GM23338 (cell line): Measurements from ENCODE around the gene SCLY. TPM values are rescaled to one million over a fixed set of nuclear protein-coding genes. Genes with fewer than 3 reads are reported as not detected.

ENCODE experiments used
- ATAC-seq: fragments of 200-7000 bp; cut with Tn5 transposase; 3 replicates; pipeline ENCODE4 v1.9.1; 2020
- DNase-seq: peaks from one replicate; pipeline ENCODE4 v3.0.0-alpha.2; 2015; ENCODE audit warnings: low spot score
- H2AFZ ChIP-seq: fragments of 200-600 bp; sonication (generic); 2 replicates; pipeline ENCODE4 v1.8.0; 2016; ENCODE audit warnings: antibody characterized with exemption, mild to moderate bottlenecking, moderate library complexity
- H3F3A ChIP-seq: fragments of 200-600 bp; sonication (generic); replicated peaks from 2 replicates; pipeline ENCODE4 v1.8.0; 2017; ENCODE audit warnings: antibody characterized with exemption, mixed run types, low read depth
- H3K27ac ChIP-seq: fragments of 200-600 bp; sonication (generic); 2 replicates; pipeline ENCODE4 v1.6.1; 2016; ENCODE audit warnings: low read depth
- H3K27me3 ChIP-seq: fragments of 200-600 bp; sonication (generic); 2 replicates; pipeline ENCODE4 v1.8.0; 2016; ENCODE audit warnings: mild to moderate bottlenecking, mixed run types, moderate library complexity; ENCODE audit not compliant: insufficient read depth
- H3K36me3 ChIP-seq: fragments of 200-600 bp; sonication (generic); 2 replicates; pipeline ENCODE4 v1.8.0; 2016; ENCODE audit warnings: mild to moderate bottlenecking; ENCODE audit not compliant: insufficient read depth
- H3K4me1 ChIP-seq: fragments of 200-600 bp; sonication (generic); 2 replicates; pipeline ENCODE4 v1.8.0; 2016; ENCODE audit warnings: mild to moderate bottlenecking, moderate library complexity; ENCODE audit not compliant: insufficient read depth
- H3K4me2 ChIP-seq: fragments of 200-600 bp; sonication (generic); 2 replicates; pipeline ENCODE4 v1.7.1; 2017; ENCODE audit warnings: mixed run types
- H3K4me3 ChIP-seq: fragments of 200-600 bp; sonication (generic); 2 replicates; pipeline ENCODE4 v1.6.1; 2016; ENCODE audit warnings: mixed run types
- H3K79me2 ChIP-seq: fragments of 200-600 bp; sonication (generic); replicated peaks from 2 replicates; pipeline ENCODE4 v1.8.0; 2017; ENCODE audit warnings: mild to moderate bottlenecking; ENCODE audit not compliant: insufficient read depth
- H3K9me2 ChIP-seq: fragments of 200-600 bp; sonication (generic); 2 replicates; pipeline ENCODE4 v1.8.0; 2017; ENCODE audit not compliant: insufficient read depth
- H4K20me1 ChIP-seq: fragments of 200-600 bp; sonication (generic); replicated peaks from 2 replicates; pipeline ENCODE4 v1.8.0; 2017; ENCODE audit warnings: mild to moderate bottlenecking; ENCODE audit not compliant: insufficient read depth
- H3K27ac Mint-ChIP-seq: 2 replicates; pipeline ENCODE4 v1.8.0; 2020; ENCODE audit warnings: inconsistent platforms, mild to moderate bottlenecking, moderate library complexity, mixed read lengths
- H3K27me3 Mint-ChIP-seq: 3 replicates; pipeline ENCODE4 v1.8.0; 2022; ENCODE audit warnings: low read depth, mild to moderate bottlenecking, moderate library complexity, mixed read lengths, inconsistent platforms; ENCODE audit not compliant: insufficient read depth, poor library complexity
- H3K36me3 Mint-ChIP-seq: 3 replicates; pipeline ENCODE4 v1.8.0; 2021; ENCODE audit warnings: low read depth, mild to moderate bottlenecking, inconsistent platforms, moderate library complexity, mixed read lengths
- H3K4me1 Mint-ChIP-seq: 3 replicates; pipeline ENCODE4 v1.8.0; 2020; ENCODE audit warnings: mild to moderate bottlenecking, inconsistent platforms, mixed read lengths
- H3K4me3 Mint-ChIP-seq: 3 replicates; pipeline ENCODE4 v1.8.0; 2021; ENCODE audit warnings: moderate library complexity, mild to moderate bottlenecking, inconsistent platforms, mixed read lengths
- H3K9me3 Mint-ChIP-seq: 3 replicates; pipeline ENCODE4 v1.8.0; 2020; ENCODE audit warnings: moderate library complexity, mild to moderate bottlenecking, inconsistent platforms, mixed read lengths
- CREB1 ChIP-seq: fragments of 250-450 bp; sonication (Bioruptor Pico); IDR thresholded peaks from 2 replicates; pipeline ENCODE4 v1.5.0; 2020; ENCODE audit warnings: low read depth, mild to moderate bottlenecking, moderate library complexity
- EZH2phosphoT487 ChIP-seq: fragments of 200-600 bp; sonication (generic); IDR thresholded peaks from one replicate; pipeline ENCODE4 v1.8.1; 2018; ENCODE audit warnings: antibody characterized with exemption; ENCODE audit not compliant: unreplicated experiment
- JUNB ChIP-seq: IDR thresholded peaks from one replicate; pipeline ENCODE4 v1.6.1; 2016; ENCODE audit warnings: antibody characterized with exemption; ENCODE audit not compliant: unreplicated experiment
- NANOG ChIP-seq: IDR thresholded peaks from 2 replicates; pipeline ENCODE4 v1.6.1; 2016; ENCODE audit warnings: antibody characterized with exemption, borderline replicate concordance
- POLR2AphosphoS5 ChIP-seq: IDR thresholded peaks from 2 replicates; pipeline ENCODE4 v1.6.1; 2016; ENCODE audit warnings: antibody characterized with exemption, low read depth
- STAT1 ChIP-seq: IDR thresholded peaks from one replicate; pipeline ENCODE4 v1.6.1; 2016; ENCODE audit warnings: antibody characterized with exemption; ENCODE audit not compliant: unreplicated experiment
- ZNF114 ChIP-seq: fragments of 250-450 bp; sonication (Bioruptor Pico); IDR thresholded peaks from 2 replicates; pipeline ENCODE4 v1.5.0; 2020; ENCODE audit warnings: mild to moderate bottlenecking, moderate library complexity
- ZNF331 ChIP-seq: fragments of 250-450 bp; sonication (Bioruptor Pico); IDR thresholded peaks from 2 replicates; pipeline ENCODE4 v1.5.0; 2020; ENCODE audit warnings: low read depth, mild to moderate bottlenecking, moderate library complexity
- ZNF462 ChIP-seq: fragments of 250-450 bp; sonication (Bioruptor Pico); IDR thresholded peaks from 2 replicates; pipeline ENCODE4 v1.5.0; 2020; ENCODE audit warnings: mild to moderate bottlenecking, moderate library complexity
- polyA plus RNA-seq: library from polyadenylated mRNA; unstranded; fragments of >200 nt; fragmentation: Nextera tagmentation; extraction: Ambion mirVana; gene quantifications from 2 replicates; pipeline ENCODE4 v1.2.1, GENCODE V29; 2016
- total RNA-seq: library from RNA; depleted of rRNA; stranded (reverse); fragments of >200 nt; shearing (Covaris generic); gene quantifications from 2 replicates; pipeline ENCODE4 v1.2.3, GENCODE V29; 2014

The SCLY gene
- total and polyA plus RNA-seq, 2 experiments from 2014 or later = 57.2 to 80.3 TPM

- Histone ChIP-seq H3K9me2 (no peaks in the 10 kb centered on the region), H3K27me3 (no peaks in the 10 kb centered on the region), H3K4me3 (no peak overlapping the region), H3K27ac (no peak overlapping the region), H3K4me2 (no peak overlapping the region), H3K79me2 (no peaks in the 10 kb centered on the region), H2AFZ (no peak overlapping the region), H3K36me3 (no peaks in the 10 kb centered on the region), H3K4me1 (no peaks in the 10 kb centered on the region), H4K20me1 (no peaks in the 10 kb centered on the region), H3F3A (no peaks in the 10 kb centered on the region)
- Mint-ChIP-seq H3K36me3 (no peaks in the 10 kb centered on the region), H3K9me3 (no peaks in the 10 kb centered on the region), H3K4me3 (no peak overlapping the region), H3K4me1 (no peaks in the 10 kb centered on the region; the same call in 2 of the 3 replicates), H3K27me3 (peaks cover 2% of the 10 kb centered on the region), H3K27ac (no peak overlapping the region)
- TF ChIP-seq CREB1 (CRISPR knock-in tag) (no peak), ZNF331 (CRISPR knock-in tag) (no peak), ZNF114 (CRISPR knock-in tag) (no peak), JUNB (no peak), STAT1 (no peak), EZH2phosphoT487 (no peak), POLR2AphosphoS5 (no peak)
- DNase-seq (no peak), ATAC-seq (no peak)
Observed at GRCh38 chr2:238145851-238146250, 85.0 kb downstream of the SCLY start.

GRCh38 chr2:238146884-238147544 lies 86.2 kb downstream of the SCLY start:
- H3K4me3 ChIP-seq = no peak overlapping the region
- H3K27me3 ChIP-seq = no peaks in the 10 kb centered on the region
- Mint-ChIP-seq H3K27ac (no peak overlapping the region), H3K4me3 (no peak overlapping the region), H3K27me3 (peaks cover 4% of the 10 kb centered on the region), H3K9me3 (no peaks in the 10 kb centered on the region), H3K36me3 (no peaks in the 10 kb centered on the region), H3K4me1 (peaks cover 4% of the 10 kb centered on the region)
- H3K4me1 ChIP-seq = no peaks in the 10 kb centered on the region; the same call in 1 of the 2 replicates
- H4K20me1 ChIP-seq = no peaks in the 10 kb centered on the region
- H3K9me2 ChIP-seq = no peaks in the 10 kb centered on the region
- no peak overlapping the region for H2AFZ ChIP-seq
- no peaks in the 10 kb centered on the region for H3F3A ChIP-seq
- H3K4me2 ChIP-seq = no peak overlapping the region
- no peaks in the 10 kb centered on the region for H3K79me2 ChIP-seq
- ATAC-seq = no peak
- TF ChIP-seq NANOG (no peak), ZNF114 (CRISPR knock-in tag) (no peak), ZNF462 (CRISPR knock-in tag) (no peak), ZNF331 (CRISPR knock-in tag) (no peak), STAT1 (no peak), JUNB (no peak)
- no peak for DNase-seq
- H3K27ac ChIP-seq = no peak overlapping the region
- no peaks in the 10 kb centered on the region for H3K36me3 ChIP-seq
